GM18909 (cell line): ENCODE results near the gene RCC2.
A peak's percentile ranks its signal among the peaks of the same experiment; 100 is the strongest.

Experiments used
- ATAC-seq: cut with Tn5 transposase; IDR thresholded peaks from one replicate; pipeline ENCODE4 v1.9.1; 2021; ENCODE audit warnings: mild to moderate bottlenecking; ENCODE audit not compliant: unreplicated experiment, poor library complexity

Gene RCC2

GRCh38 chr1:17447501-17447992 lies 8.1 kb upstream of the RCC2 start:
- ATAC-seq: no peak

- ATAC-seq: no peak
These were observed 3.4 kb upstream of the RCC2 start for GRCh38 chr1:17442841-17443240.

GRCh38 chr1:17441993-17442357 lies 2.5 kb upstream of the RCC2 start:
- no peak for ATAC-seq

GRCh38 chr1:17441265-17441992 lies 2.0 kb upstream of the RCC2 start:
- no peak for ATAC-seq

- no peak for ATAC-seq
These were observed 1.3 kb upstream of the RCC2 start for GRCh38 chr1:17440827-17441168.

- ATAC-seq: peak; percentile 3
These were observed 773 bp upstream of the RCC2 start for GRCh38 chr1:17440074-17440826.

- peak; percentile 46 for ATAC-seq
These were observed 893 bp downstream of the RCC2 start for GRCh38 chr1:17438318-17439249.

GRCh38 chr1:17437580-17438317 lies 1.7 kb downstream of the RCC2 start:
- ATAC-seq: peak; percentile 36

GRCh38 chr1:17437260-17437579 lies 2.3 kb downstream of the RCC2 start:
- no peak for ATAC-seq

- no peak for ATAC-seq
These were observed 2.9 kb downstream of the RCC2 start for GRCh38 chr1:17436380-17437174.

- no peak for ATAC-seq
These were observed 4.9 kb downstream of the RCC2 start for GRCh38 chr1:17434601-17435000.

GRCh38 chr1:17434016-17434415 lies 5.5 kb downstream of the RCC2 start:
- ATAC-seq: no peak

- no peak for ATAC-seq
These were observed 6.2 kb downstream of the RCC2 start for GRCh38 chr1:17433261-17433660.

GRCh38 chr1:17432412-17432811 lies 7.1 kb downstream of the RCC2 start:
- no peak for ATAC-seq

- no peak for ATAC-seq
These were observed 10.3 kb downstream of the RCC2 start for GRCh38 chr1:17429183-17429582.

- ATAC-seq: no peak
These were observed 11.5 kb downstream of the RCC2 start for GRCh38 chr1:17427696-17428660.

GRCh38 chr1:17425806-17426600 lies 13.5 kb downstream of the RCC2 start:
- no peak for ATAC-seq
